Measurements from ENCODE around the gene PPARGC1A.

DNA sequence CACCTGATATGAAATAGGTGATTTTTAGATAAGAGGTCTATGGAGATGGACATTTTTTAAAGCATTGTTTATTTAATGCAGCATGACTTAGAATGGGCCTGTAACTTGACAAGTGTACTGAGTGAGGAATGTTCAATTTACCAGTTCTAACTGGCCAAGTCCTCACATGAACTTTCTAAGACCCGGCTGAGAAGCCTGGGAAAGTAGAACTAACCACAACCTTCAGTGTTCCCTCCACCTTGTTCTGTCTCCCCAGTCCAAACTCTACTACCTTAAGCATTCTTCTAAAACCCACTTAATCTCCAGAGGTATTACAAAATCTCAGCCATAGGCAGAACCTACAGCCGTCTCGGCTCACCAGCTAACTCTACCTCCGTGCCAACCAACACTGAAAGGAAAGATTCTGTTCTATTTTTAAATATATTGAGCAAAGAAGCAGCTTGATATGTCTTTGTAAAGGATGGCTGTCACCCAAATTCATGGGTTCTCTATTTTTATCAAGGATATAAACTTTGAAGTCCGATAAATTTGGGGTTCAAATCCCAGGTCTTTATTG lies 6.8 kb downstream of the PPARGC1A start:
- no peak for TF ChIP-seq EZH2phosphoT487 (IDR thresholded peaks at IDR 0.05; ENCODE audit: low read depth, severe bottlenecking, unreplicated experiment)
- TF ChIP-seq, protein P1, sequence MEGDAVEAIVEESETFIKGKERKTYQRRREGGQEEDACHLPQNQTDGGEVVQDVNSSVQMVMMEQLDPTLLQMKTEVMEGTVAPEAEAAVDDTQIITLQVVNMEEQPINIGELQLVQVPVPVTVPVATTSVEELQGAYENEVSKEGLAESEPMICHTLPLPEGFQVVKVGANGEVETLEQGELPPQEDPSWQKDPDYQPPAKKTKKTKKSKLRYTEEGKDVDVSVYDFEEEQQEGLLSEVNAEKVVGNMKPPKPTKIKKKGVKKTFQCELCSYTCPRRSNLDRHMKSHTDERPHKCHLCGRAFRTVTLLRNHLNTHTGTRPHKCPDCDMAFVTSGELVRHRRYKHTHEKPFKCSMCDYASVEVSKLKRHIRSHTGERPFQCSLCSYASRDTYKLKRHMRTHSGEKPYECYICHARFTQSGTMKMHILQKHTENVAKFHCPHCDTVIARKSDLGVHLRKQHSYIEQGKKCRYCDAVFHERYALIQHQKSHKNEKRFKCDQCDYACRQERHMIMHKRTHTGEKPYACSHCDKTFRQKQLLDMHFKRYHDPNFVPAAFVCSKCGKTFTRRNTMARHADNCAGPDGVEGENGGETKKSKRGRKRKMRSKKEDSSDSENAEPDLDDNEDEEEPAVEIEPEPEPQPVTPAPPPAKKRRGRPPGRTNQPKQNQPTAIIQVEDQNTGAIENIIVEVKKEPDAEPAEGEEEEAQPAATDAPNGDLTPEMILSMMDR (IDR thresholded peaks at IDR 0.05; ENCODE audit: poor library complexity), result no peak
